NCI-H1930 (cell line): ENCODE measurements around the gene PIK3R4.

Experiments
- DNase-seq, 2 experiments: peaks; one replicate each; lab custom pipeline; 2025; lab: John Stamatoyannopoulos, UW

PIK3R4 gene

GRCh38 chr3:130688697-130689470 lies 57.7 kb downstream of the PIK3R4 start:
- DNase-seq, result no peak

- DNase-seq, result no peak
Measured at GRCh38 chr3:130688015-130688688, 58.5 kb downstream of the PIK3R4 start.

GRCh38 chr3:130687327-130687726 lies 59.3 kb downstream of the PIK3R4 start:
- DNase-seq, result no peak

GRCh38 chr3:130686833-130687232 lies 59.8 kb downstream of the PIK3R4 start:
- DNase-seq, result no peak

GRCh38 chr3:130682131-130682530 lies 64.5 kb downstream of the PIK3R4 start:
- no peak for DNase-seq

GRCh38 chr3:130679218-130679617 lies 67.4 kb downstream of the PIK3R4 start:
- DNase-seq, result no peak

GRCh38 chr3:130677343-130677742 lies 69.3 kb downstream of the PIK3R4 start:
- DNase-seq, result no peak

GRCh38 chr3:130671545-130672312 lies 74.9 kb downstream of the PIK3R4 start:
- DNase-seq, result no peak

- no peak for DNase-seq
Measured at GRCh38 chr3:130669740-130670139, 76.9 kb downstream of the PIK3R4 start.

- DNase-seq, result no peak
Measured at GRCh38 chr3:130663092-130663491, 83.5 kb downstream of the PIK3R4 start.

- DNase-seq, result no peak
Measured at GRCh38 chr3:130662501-130662996, 84.1 kb downstream of the PIK3R4 start.

- no peak for DNase-seq
Measured at GRCh38 chr3:130661140-130661891, 85.3 kb downstream of the PIK3R4 start.

GRCh38 chr3:130659911-130660310 lies 86.7 kb downstream of the PIK3R4 start:
- no peak for DNase-seq

- no peak for DNase-seq
Measured at GRCh38 chr3:130658678-130659077, 88.0 kb downstream of the PIK3R4 start.

GRCh38 chr3:130656627-130657026 lies 90.0 kb downstream of the PIK3R4 start:
- no peak for DNase-seq

GRCh38 chr3:130654921-130655320 lies 91.7 kb downstream of the PIK3R4 start:
- no peak for DNase-seq

GRCh38 chr3:130654091-130654490 lies 92.5 kb downstream of the PIK3R4 start:
- DNase-seq, result no peak

GRCh38 chr3:130649061-130649654 lies 97.5 kb downstream of the PIK3R4 start:
- no peak for DNase-seq

GRCh38 chr3:130648293-130648692 lies 98.3 kb downstream of the PIK3R4 start:
- no peak for DNase-seq

- no peak for DNase-seq
Measured at GRCh38 chr3:130645261-130645660, 101.4 kb downstream of the PIK3R4 start.

GRCh38 chr3:130644628-130645253 lies 101.9 kb downstream of the PIK3R4 start:
- DNase-seq, result no peak
